SIG-M5 treated with dmso at 0.1 percent for 504 hours (cell line): Measurements from ENCODE around the gene ICAM2.

Experiments used
- DNase-seq: peaks from one replicate; lab custom pipeline; 2025; ENCODE audit not compliant: unreplicated experiment; lab: John Stamatoyannopoulos, UW

ICAM2 gene

GRCh38 chr17:63978272-63979200 is 41.9 kb downstream of the ICAM2 start:
- no peak for DNase-seq

GRCh38 chr17:63976702-63977101 is 43.7 kb downstream of the ICAM2 start:
- DNase-seq, result no peak

- DNase-seq, result no peak
These were observed 44.8 kb downstream of the ICAM2 start for GRCh38 chr17:63975541-63976092.

- DNase-seq, result no peak
These were observed 45.7 kb downstream of the ICAM2 start for GRCh38 chr17:63974594-63975192.

GRCh38 chr17:63973930-63974593 is 46.4 kb downstream of the ICAM2 start:
- peak; percentile 11 for DNase-seq

GRCh38 chr17:63973247-63973646 is 47.2 kb downstream of the ICAM2 start:
- no peak for DNase-seq

GRCh38 chr17:63972796-63973195 is 47.6 kb downstream of the ICAM2 start, which contains the start of gene SCN4A:
TSS of gene SCN4A (minus strand) at chr17:63972918. CDS start at chr17:63972841, 77 bp downstream.
- DNase-seq, result no peak

GRCh38 chr17:63969278-63969677 is 51.2 kb downstream of the ICAM2 start:
- DNase-seq, result no peak

GRCh38 chr17:63967953-63968352 is 52.5 kb downstream of the ICAM2 start:
- no peak for DNase-seq

- no peak for DNase-seq
These were observed 53.7 kb downstream of the ICAM2 start for GRCh38 chr17:63966646-63967264.

- no peak for DNase-seq
These were observed 57.3 kb downstream of the ICAM2 start for GRCh38 chr17:63963123-63963522.

GRCh38 chr17:63962298-63962744 is 58.1 kb downstream of the ICAM2 start:
- DNase-seq, result no peak

- DNase-seq, result peak; percentile 97
These were observed 58.8 kb downstream of the ICAM2 start for GRCh38 chr17:63961355-63962212.

GRCh38 chr17:63960430-63960829 is 60.0 kb downstream of the ICAM2 start:
- DNase-seq, result no peak

GRCh38 chr17:63960006-63960405 is 60.4 kb downstream of the ICAM2 start:
- no peak for DNase-seq

- DNase-seq, result no peak
These were observed 64.0 kb downstream of the ICAM2 start for GRCh38 chr17:63956296-63956920.

- no peak for DNase-seq
These were observed 64.6 kb downstream of the ICAM2 start for GRCh38 chr17:63955791-63956190.

- DNase-seq, result no peak
These were observed 65.2 kb downstream of the ICAM2 start for GRCh38 chr17:63955232-63955631.

GRCh38 chr17:63954402-63955063 is 65.9 kb downstream of the ICAM2 start:
- no peak for DNase-seq
